D341Med (cell line): ENCODE results near the gene TAPBPL.
A peak's percentile ranks its signal among the peaks of the same experiment; 100 is the strongest.
"Not testable (repeated sequence)": the region's sequence is repeated elsewhere in the genome, so short reads cannot be mapped to it uniquely, and the experiment has no call there.

Experiments used
- DNase-seq: peaks from one replicate; pipeline ENCODE4 v3.0.0; 2012; ENCODE audit warnings: low spot score

The TAPBPL gene, protein sequence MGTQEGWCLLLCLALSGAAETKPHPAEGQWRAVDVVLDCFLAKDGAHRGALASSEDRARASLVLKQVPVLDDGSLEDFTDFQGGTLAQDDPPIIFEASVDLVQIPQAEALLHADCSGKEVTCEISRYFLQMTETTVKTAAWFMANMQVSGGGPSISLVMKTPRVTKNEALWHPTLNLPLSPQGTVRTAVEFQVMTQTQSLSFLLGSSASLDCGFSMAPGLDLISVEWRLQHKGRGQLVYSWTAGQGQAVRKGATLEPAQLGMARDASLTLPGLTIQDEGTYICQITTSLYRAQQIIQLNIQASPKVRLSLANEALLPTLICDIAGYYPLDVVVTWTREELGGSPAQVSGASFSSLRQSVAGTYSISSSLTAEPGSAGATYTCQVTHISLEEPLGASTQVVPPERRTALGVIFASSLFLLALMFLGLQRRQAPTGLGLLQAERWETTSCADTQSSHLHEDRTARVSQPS

GRCh38 chr12:6451348-6452244 lies at the start of gene TAPBPL:
Gene TAPBPL, plus strand, starts transcription at chr12:6452042. Its CDS starts 207 bp downstream, at chr12:6452249.
- DNase-seq, result no peak

DNA sequence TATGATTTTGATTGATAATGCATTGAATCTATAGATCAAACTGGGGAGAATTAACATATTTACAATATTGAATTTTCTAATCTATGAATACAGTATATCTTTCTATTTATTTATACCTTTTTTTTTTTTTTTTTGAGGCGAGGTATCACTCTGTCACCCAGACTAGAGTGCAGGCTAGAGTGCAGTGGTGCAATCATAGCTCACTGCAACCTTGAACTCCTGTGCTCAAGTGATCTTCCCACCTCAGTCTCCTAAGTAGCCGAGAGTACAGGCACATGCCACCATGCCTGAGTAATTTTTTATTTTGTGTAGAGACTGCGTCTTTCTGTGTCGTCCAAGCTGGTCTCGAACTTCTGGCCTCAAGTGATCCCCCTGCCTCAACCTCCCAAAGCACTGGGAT lies 47.5 kb upstream of the TAPBPL start:
- no peak for DNase-seq

DNA sequence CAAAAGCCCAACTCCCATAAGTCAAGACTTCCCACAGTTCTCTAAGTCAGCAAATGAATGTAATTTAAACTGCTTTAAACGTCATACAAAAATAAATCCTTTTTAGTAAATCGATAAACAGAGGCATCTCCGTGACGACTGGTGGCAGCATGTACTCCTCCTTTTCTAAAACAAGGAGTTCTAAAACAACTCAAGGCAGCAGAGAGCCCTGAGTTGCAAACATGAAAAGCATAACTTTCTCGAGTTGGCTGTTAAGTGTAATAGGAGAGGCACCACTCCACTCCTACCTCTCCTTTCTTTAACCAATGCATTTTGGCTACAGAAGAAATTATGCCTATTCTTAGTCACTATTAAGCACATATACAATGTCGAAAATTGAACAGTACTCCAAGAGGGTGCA lies 45.9 kb upstream of the TAPBPL start:
- DNase-seq, result no peak

GRCh38 chr12:6407236-6407954 lies 44.4 kb upstream of the TAPBPL start:
- no peak for DNase-seq

DNA sequence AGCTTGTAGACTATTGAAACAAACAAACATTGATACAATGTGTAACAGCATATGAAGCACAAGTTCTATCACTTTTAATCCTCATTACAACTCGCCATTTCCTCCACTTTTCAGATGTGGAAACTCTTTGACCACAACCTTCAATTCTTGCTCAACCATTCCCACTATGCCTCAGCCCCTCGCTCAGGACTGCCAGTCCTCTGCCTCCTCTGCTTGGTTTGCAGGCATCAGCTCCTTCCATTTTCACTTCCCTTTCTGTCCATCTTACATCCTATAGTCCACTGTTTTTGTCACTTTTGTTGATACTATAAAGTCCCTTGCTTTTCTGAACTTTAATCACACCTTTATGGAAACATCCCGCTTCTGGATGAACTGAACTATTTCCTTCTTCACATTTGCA lies 35.2 kb upstream of the TAPBPL start:
- DNase-seq, result no peak

- no peak for DNase-seq
Observed at GRCh38 chr12:6418796-6419195, 33.0 kb upstream of the TAPBPL start.

DNA sequence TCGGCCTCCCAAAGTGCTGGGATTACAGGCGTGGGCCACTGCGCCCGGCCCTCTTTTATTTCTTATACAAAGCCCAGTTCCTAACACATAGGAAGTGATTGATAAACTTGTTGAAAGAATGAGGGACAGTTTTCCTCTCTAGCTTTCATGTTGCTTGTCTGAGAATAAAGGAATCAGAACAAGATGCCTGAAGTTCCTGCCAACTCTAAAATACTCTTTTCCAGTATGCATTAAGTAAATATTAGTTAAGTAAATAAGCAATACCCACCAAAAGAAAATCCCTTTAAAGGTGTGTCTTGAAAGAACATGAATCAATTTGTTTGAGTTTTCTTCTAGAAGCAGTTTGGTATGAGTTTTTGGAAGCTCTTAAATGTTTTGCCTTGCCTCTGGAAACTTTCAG lies 31.5 kb upstream of the TAPBPL start:
- DNase-seq, result no peak

DNA sequence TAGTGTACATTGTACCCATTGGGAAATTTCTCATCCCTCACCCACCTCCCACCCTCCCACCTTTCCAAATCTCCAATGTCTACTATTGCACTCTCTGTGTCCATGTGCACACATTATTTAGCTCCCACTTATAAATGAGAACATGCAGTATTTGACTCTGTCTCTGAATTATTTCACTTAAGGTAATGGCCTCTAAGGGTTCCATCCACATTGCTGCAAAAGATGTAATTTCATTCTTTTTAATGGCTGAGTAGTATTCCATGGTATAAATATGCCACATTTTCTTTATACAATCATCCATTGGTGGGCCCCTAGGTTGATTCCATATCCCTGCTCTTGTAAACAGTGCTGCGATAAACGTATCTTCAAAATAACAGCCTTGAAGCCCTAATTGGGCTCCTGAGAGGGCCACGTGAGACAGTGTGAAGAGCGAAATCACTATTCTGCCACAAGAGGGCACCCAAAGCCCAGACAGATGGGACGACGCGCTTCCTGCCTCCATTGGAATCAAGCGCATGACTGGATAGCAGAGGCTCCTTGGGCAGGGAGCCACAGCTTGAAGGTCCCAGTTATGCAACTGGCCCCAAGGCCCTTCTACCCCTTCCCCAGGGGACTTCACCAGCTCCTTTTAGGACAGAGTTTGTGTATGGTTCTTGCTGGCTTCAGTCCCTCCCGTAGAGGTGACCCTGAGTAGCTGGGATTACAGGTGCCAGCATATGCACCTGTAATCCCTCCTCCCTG lies 28.4 kb upstream of the TAPBPL start:
- peak; percentile 90 for DNase-seq

- no peak for DNase-seq
Observed at GRCh38 chr12:6424008-6424347, 27.9 kb upstream of the TAPBPL start.

GRCh38 chr12:6424866-6425265 lies 27.0 kb upstream of the TAPBPL start:
- no peak for DNase-seq

DNA sequence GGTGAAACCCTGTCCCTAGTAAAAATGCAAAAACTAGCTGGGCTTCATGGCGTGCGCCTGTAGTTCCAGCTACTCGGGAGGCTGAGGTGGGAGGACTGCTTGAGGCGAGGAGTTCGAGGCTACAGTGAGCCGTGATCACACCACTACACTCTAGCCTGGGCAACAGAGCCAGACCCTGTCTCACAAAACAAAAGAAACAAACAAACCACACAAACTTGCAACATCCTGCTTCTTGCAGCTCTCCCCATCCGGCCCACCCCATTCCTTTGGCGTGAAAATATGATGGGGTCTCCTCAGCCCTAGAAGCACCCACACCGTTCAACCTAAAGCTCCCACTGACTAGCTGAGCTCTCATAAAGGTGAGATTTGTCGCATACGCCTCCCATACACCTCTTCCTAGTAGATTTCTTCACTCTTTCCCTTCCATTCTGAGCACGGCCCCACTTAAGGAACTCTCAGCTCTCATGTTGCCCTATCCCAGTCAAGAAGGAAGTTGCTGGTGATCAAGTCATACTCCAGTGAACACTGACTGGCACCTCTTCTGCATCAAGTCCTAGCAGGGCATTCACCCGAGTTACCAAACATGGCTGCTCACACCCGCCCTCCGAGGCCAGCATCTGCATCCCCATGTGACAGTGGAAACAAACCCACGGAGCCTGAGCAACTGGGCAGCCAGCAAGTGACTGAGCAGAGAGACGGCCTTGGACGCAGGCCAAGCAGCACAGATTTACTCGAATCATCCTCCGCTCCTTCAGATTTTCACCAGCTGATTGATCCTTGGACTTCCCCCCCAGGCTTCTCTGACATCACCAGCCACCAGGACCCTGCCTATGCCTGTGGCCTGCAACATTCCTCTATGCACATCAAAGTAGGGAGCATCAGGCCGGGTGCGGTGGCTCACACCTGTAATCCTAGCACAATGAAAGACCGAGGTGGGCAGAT lies 26.0 kb upstream of the TAPBPL start:
- DNase-seq, result no peak

DNA sequence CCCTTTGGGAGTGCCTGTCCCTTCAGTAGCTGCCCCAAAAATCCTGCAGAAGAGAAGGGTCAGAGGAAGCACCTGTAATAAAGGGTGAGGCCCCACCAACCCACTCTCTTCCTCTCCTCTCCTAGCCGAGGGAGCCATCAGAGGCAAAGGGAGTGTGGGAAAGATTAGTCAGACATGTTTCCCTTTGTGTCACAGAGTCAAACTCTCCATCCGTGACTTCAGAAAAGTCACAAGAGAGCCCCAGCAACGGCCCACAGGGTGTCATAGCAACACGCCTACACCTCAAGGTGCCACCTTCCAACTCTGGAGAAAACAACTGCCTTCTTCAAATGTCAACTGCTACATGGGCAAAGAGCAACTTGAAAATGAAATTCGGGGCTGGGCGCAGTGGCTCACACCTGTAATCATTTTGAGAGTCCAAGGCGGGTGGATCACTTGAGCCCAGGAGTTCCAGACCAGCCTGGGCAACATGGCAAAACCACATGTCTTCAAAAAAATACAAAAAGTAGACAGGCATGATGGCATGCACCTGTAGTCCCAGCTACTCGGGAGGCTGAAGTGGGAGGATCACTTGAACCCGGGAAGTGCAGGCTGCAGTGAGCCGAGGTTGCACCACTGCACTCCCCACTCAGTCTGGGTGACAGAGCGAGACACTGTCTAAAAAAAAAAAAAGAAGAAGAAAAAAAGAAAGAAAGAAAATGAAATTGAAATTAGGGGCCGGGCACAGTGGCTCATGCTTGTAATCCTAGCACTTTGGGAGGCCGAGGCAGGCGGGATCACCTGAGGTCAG lies 24.8 kb upstream of the TAPBPL start:
- no peak for DNase-seq

- not testable (repeated sequence) for DNase-seq
Observed at GRCh38 chr12:6427796-6428195, 24.0 kb upstream of the TAPBPL start.

- DNase-seq, result no peak
Observed at GRCh38 chr12:6428326-6428725, 23.5 kb upstream of the TAPBPL start.

- no peak for DNase-seq
Observed at GRCh38 chr12:6430124-6430989, 21.5 kb upstream of the TAPBPL start.

DNA sequence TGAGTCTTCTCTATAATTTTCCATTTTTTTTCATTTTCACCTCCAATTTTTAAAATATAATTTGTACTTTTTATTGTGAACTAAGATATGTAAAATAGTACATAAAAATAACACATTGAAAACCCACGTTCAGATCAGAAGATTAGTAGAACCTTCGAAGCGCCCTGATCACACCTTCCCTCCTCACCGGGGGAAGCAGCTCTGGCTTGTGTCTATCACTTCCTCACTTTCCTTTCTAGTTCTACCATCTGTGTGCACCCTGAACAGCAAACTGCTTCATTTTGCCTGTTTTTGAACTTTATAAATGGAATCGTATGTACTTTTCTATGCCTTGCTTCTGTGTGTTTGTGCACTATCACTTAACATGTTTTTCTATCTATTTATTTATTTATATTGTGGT lies 18.9 kb upstream of the TAPBPL start:
- no peak for DNase-seq

- no peak for DNase-seq
Observed at GRCh38 chr12:6434205-6435140, 17.4 kb upstream of the TAPBPL start.
